ENCODE measurements around the gene TDRKH. TPM values are rescaled to one million over a fixed set of nuclear protein-coding genes. Genes with fewer than 3 reads are reported as not detected.

TDRKH gene
- total RNA-seq, 2 donors from 2014 or later, result 6.8 to 9.1 TPM

DNA sequence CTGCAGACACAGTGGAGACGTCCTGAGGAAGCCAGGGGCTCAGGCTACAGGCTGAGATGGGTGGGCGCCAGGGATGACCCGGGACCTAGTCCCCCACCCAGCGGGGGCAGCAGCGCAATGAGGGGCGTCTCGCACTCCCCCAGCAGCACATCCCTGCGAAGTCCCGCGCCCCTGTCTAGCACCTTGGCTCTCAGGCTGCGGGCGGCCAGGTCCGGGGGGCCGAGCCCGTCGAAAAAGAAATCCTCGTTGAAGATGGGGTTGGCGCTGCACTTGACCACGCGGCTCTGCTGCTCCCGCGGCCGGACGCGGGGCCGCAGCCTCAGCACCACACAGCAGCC, 47.6 kb upstream of the TDRKH start:
- Histone ChIP-seq H3K27me3 (peaks cover 6% of the 10 kb centered on the region), H3K4me3 (peak overlapping the region; percentile 25), H3K4me1 (no peaks in the 10 kb centered on the region), H3K9me3 (no peaks in the 10 kb centered on the region), H3K27ac (peak overlapping the region; percentile 46), H3K9ac (ENCODE audit: low read depth in 2 of 2, low read length in 2 of 2) (peak overlapping the region; percentile 2 to 36), H3K36me3 (no peaks in the 10 kb centered on the region)
- no peak for DNase-seq
- TF ChIP-seq, protein P1, sequence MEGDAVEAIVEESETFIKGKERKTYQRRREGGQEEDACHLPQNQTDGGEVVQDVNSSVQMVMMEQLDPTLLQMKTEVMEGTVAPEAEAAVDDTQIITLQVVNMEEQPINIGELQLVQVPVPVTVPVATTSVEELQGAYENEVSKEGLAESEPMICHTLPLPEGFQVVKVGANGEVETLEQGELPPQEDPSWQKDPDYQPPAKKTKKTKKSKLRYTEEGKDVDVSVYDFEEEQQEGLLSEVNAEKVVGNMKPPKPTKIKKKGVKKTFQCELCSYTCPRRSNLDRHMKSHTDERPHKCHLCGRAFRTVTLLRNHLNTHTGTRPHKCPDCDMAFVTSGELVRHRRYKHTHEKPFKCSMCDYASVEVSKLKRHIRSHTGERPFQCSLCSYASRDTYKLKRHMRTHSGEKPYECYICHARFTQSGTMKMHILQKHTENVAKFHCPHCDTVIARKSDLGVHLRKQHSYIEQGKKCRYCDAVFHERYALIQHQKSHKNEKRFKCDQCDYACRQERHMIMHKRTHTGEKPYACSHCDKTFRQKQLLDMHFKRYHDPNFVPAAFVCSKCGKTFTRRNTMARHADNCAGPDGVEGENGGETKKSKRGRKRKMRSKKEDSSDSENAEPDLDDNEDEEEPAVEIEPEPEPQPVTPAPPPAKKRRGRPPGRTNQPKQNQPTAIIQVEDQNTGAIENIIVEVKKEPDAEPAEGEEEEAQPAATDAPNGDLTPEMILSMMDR (IDR thresholded peaks at IDR 0.05), result no peak
- intact Hi-C loops (cut with DNase I), result loop anchor here (10.0 kb wide), 2 partner anchors 143 to 243 kb away; no protein-coding TSS in a partner anchor

DNA sequence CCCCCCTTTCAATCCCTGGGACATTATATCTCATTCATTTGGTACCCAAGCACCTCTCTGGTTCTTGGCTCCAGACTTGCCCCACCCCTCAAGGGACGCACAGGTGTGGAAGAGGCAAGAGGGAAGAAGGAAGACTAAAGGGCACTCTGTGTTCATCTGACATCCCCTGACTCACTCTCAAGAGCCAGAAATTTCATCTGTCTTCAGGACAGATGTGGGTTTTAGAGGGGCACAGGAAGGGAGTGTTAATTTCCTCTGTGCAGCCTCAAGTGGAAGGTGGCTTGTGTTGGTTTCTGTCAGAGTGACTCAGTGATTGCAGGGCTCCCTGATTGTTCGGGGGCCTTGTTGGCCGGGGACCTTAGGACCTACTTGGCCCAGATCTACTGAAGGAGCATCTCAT, 46.9 kb upstream of the TDRKH start:
- intact Hi-C loops (cut with DNase I), result loop anchor here (10.0 kb wide), 2 partner anchors 142 to 242 kb away; no protein-coding TSS in a partner anchor
- Histone ChIP-seq H3K9ac (ENCODE audit: low read depth in 2 of 2, low read length in 2 of 2) (peak overlapping the region in 1 of 2 donors; percentile 2), H3K27ac (peak overlapping the region; percentile 46), H3K27me3 (peaks cover 6% of the 10 kb centered on the region), H3K4me1 (peaks cover 6% of the 10 kb centered on the region), H3K9me3 (no peaks in the 10 kb centered on the region), H3K4me3 (no peak overlapping the region), H3K36me3 (no peaks in the 10 kb centered on the region)
- TF ChIP-seq, protein P1 (IDR thresholded peaks at IDR 0.05), result no peak
- no peak for DNase-seq

DNA sequence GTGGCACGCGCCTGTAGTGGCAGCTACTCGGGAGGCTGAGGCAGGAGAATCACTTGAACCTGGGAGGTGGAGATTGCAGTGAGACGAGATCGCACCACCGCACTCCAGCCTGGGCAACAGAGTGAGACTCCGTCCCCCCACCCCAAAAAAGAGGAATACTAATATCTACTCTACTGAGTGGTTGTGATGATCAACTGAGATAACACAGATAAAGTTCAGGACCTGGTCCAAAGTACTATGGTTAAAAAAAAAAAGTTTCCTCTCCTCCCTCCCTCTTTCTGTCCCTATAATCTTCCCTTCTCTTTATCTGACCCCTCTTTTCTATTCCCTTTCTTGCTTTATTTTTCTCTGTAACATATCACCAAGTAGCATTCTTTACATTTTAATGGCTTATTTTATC, 45.3 kb upstream of the TDRKH start:
- H3K9me3 ChIP-seq, result no peaks in the 10 kb centered on the region
- peaks cover 6% of the 10 kb centered on the region for H3K27me3 ChIP-seq
- H3K4me1 ChIP-seq, result peaks cover 10% of the 10 kb centered on the region
- intact Hi-C loops (cut with DNase I), result loop anchor here (10.0 kb wide), 2 partner anchors 141 to 241 kb away; no protein-coding TSS in a partner anchor
- no peaks in the 10 kb centered on the region for H3K36me3 ChIP-seq
- H3K9ac ChIP-seq (ENCODE audit: low read depth in 2 of 2, low read length in 2 of 2), result peak overlapping the region in 1 of 2 donors; percentile 2
- H3K27ac ChIP-seq, result no peak overlapping the region
- no peak for DNase-seq
- TF ChIP-seq, protein P1 (IDR thresholded peaks at IDR 0.05), result no peak
- H3K4me3 ChIP-seq, result no peak overlapping the region

DNA sequence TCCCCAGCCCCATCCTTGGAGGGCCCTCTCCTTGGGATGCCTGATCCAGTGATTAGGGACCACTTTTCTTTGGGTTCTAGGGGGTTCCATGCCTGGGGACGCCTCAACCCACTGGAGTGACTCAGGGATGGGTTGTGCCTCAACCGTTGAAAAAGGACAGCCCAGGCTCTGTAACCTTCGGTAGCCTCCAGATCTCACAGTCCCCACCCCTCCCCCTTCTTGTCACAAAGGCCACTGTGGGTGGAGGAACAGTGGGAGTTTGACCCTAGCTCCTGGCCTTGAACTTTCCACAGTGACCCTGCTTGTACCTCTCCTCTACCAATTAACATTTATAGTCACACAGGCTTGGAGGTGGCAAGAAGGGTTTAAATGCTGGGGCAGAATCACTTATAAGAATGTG, 43.9 kb upstream of the TDRKH start:
- H3K36me3 ChIP-seq, result no peaks in the 10 kb centered on the region
- DNase-seq, result no peak
- no peak overlapping the region for H3K27ac ChIP-seq
- H3K4me1 ChIP-seq, result peaks cover 14% of the 10 kb centered on the region
- intact Hi-C loops (cut with DNase I), result loop anchor here (10.0 kb wide), 2 partner anchors 139 to 239 kb away; no protein-coding TSS in a partner anchor
- no peak overlapping the region for H3K4me3 ChIP-seq
- TF ChIP-seq, protein P1 (IDR thresholded peaks at IDR 0.05), result no peak
- peaks cover 6% of the 10 kb centered on the region for H3K27me3 ChIP-seq
- peak overlapping the region in 1 of 2 donors; percentile 54 for H3K9ac ChIP-seq (ENCODE audit: low read depth in 2 of 2, low read length in 2 of 2)
- no peaks in the 10 kb centered on the region for H3K9me3 ChIP-seq

DNA sequence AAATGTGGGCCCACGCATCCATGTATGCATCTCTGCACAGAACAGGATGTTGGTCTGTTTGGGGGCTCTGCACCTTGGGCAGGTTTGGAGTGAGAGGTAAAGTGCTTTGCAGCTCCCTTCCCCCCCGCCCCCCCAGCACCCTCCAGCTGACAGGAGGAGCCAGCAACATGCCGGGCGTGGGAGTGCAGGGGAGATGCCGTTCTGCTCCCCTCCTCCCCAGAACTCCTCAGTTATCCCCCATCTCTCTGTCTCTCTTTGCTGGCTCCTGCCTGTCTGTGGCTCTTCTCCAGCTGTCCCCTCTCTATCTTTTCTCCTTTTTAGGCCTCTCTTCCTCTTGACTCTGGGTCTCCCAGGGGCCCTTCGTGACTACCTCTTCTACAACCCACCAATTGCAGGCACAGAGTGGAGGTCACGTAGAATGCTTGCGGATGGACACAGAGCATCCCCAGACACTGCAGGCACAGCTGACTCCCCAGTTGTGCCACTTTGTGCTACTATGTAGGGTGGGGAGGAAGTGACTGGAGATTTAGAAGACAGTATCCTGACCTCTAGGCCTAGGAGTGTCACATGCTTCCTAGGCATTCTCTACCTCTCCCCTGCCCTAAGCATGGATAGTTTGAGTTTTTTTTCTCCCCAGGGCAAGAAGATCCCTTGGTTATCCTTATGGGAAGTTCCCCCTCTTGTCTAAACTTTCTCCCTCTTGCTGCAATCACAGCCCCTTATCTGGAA, 43.0 kb upstream of the TDRKH start:
- no peak overlapping the region for H3K27ac ChIP-seq
- TF ChIP-seq, protein P1 (IDR thresholded peaks at IDR 0.05), result no peak
- no peak for DNase-seq
- H3K9me3 ChIP-seq, result no peaks in the 10 kb centered on the region
- intact Hi-C loops (cut with DNase I), result loop anchor here (10.0 kb wide), 2 partner anchors 139 to 239 kb away; no protein-coding TSS in a partner anchor
- H3K36me3 ChIP-seq, result no peaks in the 10 kb centered on the region
- H3K4me3 ChIP-seq, result no peak overlapping the region
- peak overlapping the region; percentile 27 to 94 for H3K9ac ChIP-seq (ENCODE audit: low read depth in 2 of 2, low read length in 2 of 2)
- peaks cover under 1% of the 10 kb centered on the region for H3K27me3 ChIP-seq
- H3K4me1 ChIP-seq, result peaks cover 14% of the 10 kb centered on the region

Measured in colonic mucosa (tissue), 4 donors.